Measurements from ENCODE around the gene CRTC3.
A peak's percentile ranks its signal among the peaks of the same experiment; 100 is the strongest.
"Not testable (repeated sequence)": the region's sequence is repeated elsewhere in the genome, so short reads cannot be mapped to it uniquely, and the experiment has no call there.

CRTC3 gene

GRCh38 chr15:90624278-90624981 is 94.7 kb downstream of the CRTC3 start:
- no peak for DNase-seq (ENCODE audit: low spot score)

GRCh38 chr15:90625037-90625436 is 95.3 kb downstream of the CRTC3 start:
- DNase-seq (ENCODE audit: low spot score), result no peak

GRCh38 chr15:90629217-90629616 is 99.5 kb downstream of the CRTC3 start:
- no peak for DNase-seq (ENCODE audit: low spot score)

- no peak for DNase-seq (ENCODE audit: low spot score)
Observed at GRCh38 chr15:90633360-90633759, 103.6 kb downstream of the CRTC3 start.

GRCh38 chr15:90636993-90637392 is 107.3 kb downstream of the CRTC3 start:
- DNase-seq (ENCODE audit: low spot score), result not testable (repeated sequence)

- no peak for DNase-seq (ENCODE audit: low spot score)
Observed at GRCh38 chr15:90637693-90638092, 108.0 kb downstream of the CRTC3 start.

GRCh38 chr15:90638201-90638691 is 108.5 kb downstream of the CRTC3 start:
- no peak for DNase-seq (ENCODE audit: low spot score)

- DNase-seq (ENCODE audit: low spot score), result no peak
Observed at GRCh38 chr15:90638963-90639362, 109.2 kb downstream of the CRTC3 start.

- no peak for DNase-seq (ENCODE audit: low spot score)
Observed at GRCh38 chr15:90640862-90641261, 111.1 kb downstream of the CRTC3 start.

GRCh38 chr15:90641581-90642463 is 112.1 kb downstream of the CRTC3 start:
- no peak for DNase-seq (ENCODE audit: low spot score)

- DNase-seq (ENCODE audit: low spot score), result no peak
Observed at GRCh38 chr15:90642464-90643300, 113.0 kb downstream of the CRTC3 start.

GRCh38 chr15:90643301-90643632 is 113.5 kb downstream of the CRTC3 start:
- DNase-seq (ENCODE audit: low spot score), result no peak

GRCh38 chr15:90644526-90644925 is 114.8 kb downstream of the CRTC3 start:
- no peak for DNase-seq (ENCODE audit: low spot score)

- no peak for DNase-seq (ENCODE audit: low spot score)
Observed at GRCh38 chr15:90644952-90645725, 115.4 kb downstream of the CRTC3 start.

GRCh38 chr15:90645873-90646575 is 116.3 kb downstream of the CRTC3 start:
- DNase-seq (ENCODE audit: low spot score), result no peak

- no peak for DNase-seq (ENCODE audit: low spot score)
Observed at GRCh38 chr15:90646662-90647305, 117.1 kb downstream of the CRTC3 start.

- DNase-seq (ENCODE audit: low spot score), result no peak
Observed at GRCh38 chr15:90647326-90647725, 117.6 kb downstream of the CRTC3 start.

GRCh38 chr15:90648137-90649070 is 118.7 kb downstream of the CRTC3 start:
- DNase-seq (ENCODE audit: low spot score), result peak; percentile 76

All from germinal center (tissue), 1 donor.